Activated naive CD4-positive, alpha-beta T cell treated with anti-CD3 and anti-CD28 coated beads for 36 hours (primary cell): ENCODE measurements around the gene TJP1. TPM values are rescaled to one million over a fixed set of nuclear protein-coding genes. Genes with fewer than 3 reads are reported as not detected.
"Not testable (repeated sequence)": the region's sequence is repeated elsewhere in the genome, so short reads cannot be mapped to it uniquely, and the experiment has no call there.

ENCODE experiments used
- CTCF ChIA-PET: fragments of 350-600 bp; sonication (Branson Sonifier 250); formaldehyde crosslinking; loops from one replicate; lab custom pipeline; 2021; ENCODE audit warnings: antibody characterized with exemption; lab: Charles Lee
- DNase-seq: peaks from one replicate; pipeline ENCODE4 v3.0.0-alpha.2; 2020
- H3K27ac Mint-ChIP-seq: one replicate; pipeline ENCODE4 v1.8.0; 2021; ENCODE audit warnings: mild to moderate bottlenecking, mixed read lengths
- H3K27me3 Mint-ChIP-seq: one replicate; pipeline ENCODE4 v1.8.0; 2021; ENCODE audit warnings: low read depth, mixed read lengths
- H3K36me3 Mint-ChIP-seq: one replicate; pipeline ENCODE4 v1.8.0; 2021; ENCODE audit warnings: low read depth, mixed read lengths
- H3K4me1 Mint-ChIP-seq: one replicate; pipeline ENCODE4 v1.8.0; 2021; ENCODE audit warnings: low read depth, mixed read lengths
- H3K4me3 Mint-ChIP-seq: one replicate; pipeline ENCODE4 v1.8.0; 2021; ENCODE audit warnings: mild to moderate bottlenecking, moderate library complexity, mixed read lengths
- H3K9me3 Mint-ChIP-seq: one replicate; pipeline ENCODE4 v1.8.0; 2021; ENCODE audit warnings: mixed read lengths
- intact Hi-C: fragments of 100-400 bp; cut with micrococcal nuclease; formaldehyde crosslinking; loops from one replicate; pipeline ENCODE4 v1.15.1; 2023
- total RNA-seq, 2 experiments: library from RNA; stranded (reverse); gene quantifications; one replicate each; pipeline ENCODE4 v1.2.3, GENCODE V29; 2021

Gene TJP1
- total RNA-seq, 2 experiments from 2014 or later, result not detected

- H3K4me1 Mint-ChIP-seq, result no peaks in the 10 kb centered on the region
- intact Hi-C loops, result no loop called here
- no peak overlapping the region for H3K27ac Mint-ChIP-seq
- H3K9me3 Mint-ChIP-seq, result no peaks in the 10 kb centered on the region
- CTCF ChIA-PET, result no interaction called here
- DNase-seq, result no peak
- no peak overlapping the region for H3K4me3 Mint-ChIP-seq
- H3K36me3 Mint-ChIP-seq, result no peaks in the 10 kb centered on the region
- peaks cover 11% of the 10 kb centered on the region for H3K27me3 Mint-ChIP-seq
These were observed 90.4 kb downstream of the TJP1 start for GRCh38 chr15:29731865-29732264.

GRCh38 chr15:29730471-29730870 lies 91.8 kb downstream of the TJP1 start:
- not testable (repeated sequence) for H3K4me3 Mint-ChIP-seq

GRCh38 chr15:29728418-29728817 lies 93.8 kb downstream of the TJP1 start:
- CTCF ChIA-PET, result no interaction called here
- no peak for DNase-seq
- intact Hi-C loops, result no loop called here
- H3K27ac Mint-ChIP-seq, result no peak overlapping the region
- peaks cover 8% of the 10 kb centered on the region for H3K27me3 Mint-ChIP-seq
- peaks cover under 1% of the 10 kb centered on the region for H3K9me3 Mint-ChIP-seq
- H3K4me1 Mint-ChIP-seq, result no peaks in the 10 kb centered on the region
- H3K36me3 Mint-ChIP-seq, result no peaks in the 10 kb centered on the region
- H3K4me3 Mint-ChIP-seq, result no peak overlapping the region

More at GRCh38 chr15:29730471-29730870, 91.8 kb downstream of the TJP1 start:
- DNase-seq, H3K4me1 Mint-ChIP-seq, H3K36me3 Mint-ChIP-seq, H3K9me3 Mint-ChIP-seq, intact Hi-C loops, CTCF ChIA-PET, H3K27ac Mint-ChIP-seq: not testable (repeated sequence)
- H3K27me3 Mint-ChIP-seq, result peaks cover 11% of the 10 kb centered on the region

GRCh38 chr15:29727871-29728270 lies 94.4 kb downstream of the TJP1 start:
- DNase-seq, result no peak
- Mint-ChIP-seq H3K9me3 (peaks cover 6% of the 10 kb centered on the region), H3K27me3 (peaks cover 8% of the 10 kb centered on the region), H3K4me1 (no peaks in the 10 kb centered on the region), H3K4me3 (no peak overlapping the region), H3K27ac (no peak overlapping the region), H3K36me3 (no peaks in the 10 kb centered on the region)
- CTCF ChIA-PET, result no interaction called here
- intact Hi-C loops, result no loop called here

GRCh38 chr15:29726553-29726952 lies 95.7 kb downstream of the TJP1 start:
- H3K36me3 Mint-ChIP-seq, result peaks cover 2% of the 10 kb centered on the region
- H3K4me1 Mint-ChIP-seq, result no peaks in the 10 kb centered on the region
- H3K4me3 Mint-ChIP-seq, result no peak overlapping the region
- peaks cover 8% of the 10 kb centered on the region for H3K27me3 Mint-ChIP-seq
- no peak for DNase-seq
- H3K27ac Mint-ChIP-seq, result no peak overlapping the region
- peaks cover 17% of the 10 kb centered on the region for H3K9me3 Mint-ChIP-seq
- CTCF ChIA-PET, result no interaction called here
- intact Hi-C loops, result no loop called here

- peaks cover 4% of the 10 kb centered on the region for H3K36me3 Mint-ChIP-seq
- peaks cover 11% of the 10 kb centered on the region for H3K27me3 Mint-ChIP-seq
- DNase-seq, result no peak
- H3K9me3 Mint-ChIP-seq, result peaks cover 28% of the 10 kb centered on the region
- no peak overlapping the region for H3K27ac Mint-ChIP-seq
- CTCF ChIA-PET, result no interaction called here
- intact Hi-C loops, result no loop called here
- H3K4me3 Mint-ChIP-seq, result no peak overlapping the region
- no peaks in the 10 kb centered on the region for H3K4me1 Mint-ChIP-seq
These were observed 98.2 kb downstream of the TJP1 start for GRCh38 chr15:29724026-29724425.

- DNase-seq, result no peak
- Mint-ChIP-seq H3K27me3 (peaks cover 13% of the 10 kb centered on the region), H3K4me3 (no peak overlapping the region), H3K9me3 (no peaks in the 10 kb centered on the region), H3K36me3 (no peaks in the 10 kb centered on the region), H3K27ac (no peak overlapping the region), H3K4me1 (no peaks in the 10 kb centered on the region)
- CTCF ChIA-PET, result no interaction called here
- intact Hi-C loops, result no loop called here
These were observed 108.5 kb downstream of the TJP1 start for GRCh38 chr15:29713784-29714183.

GRCh38 chr15:29712149-29712885 lies 110.0 kb downstream of the TJP1 start:
- H3K4me1 Mint-ChIP-seq, result no peaks in the 10 kb centered on the region

GRCh38 chr15:29711531-29711930 lies 110.7 kb downstream of the TJP1 start:
- intact Hi-C loops, result no loop called here
- CTCF ChIA-PET, result no interaction called here

More at GRCh38 chr15:29712149-29712885, 110.0 kb downstream of the TJP1 start:
- no peaks in the 10 kb centered on the region for H3K9me3 Mint-ChIP-seq
- H3K27ac Mint-ChIP-seq, result no peak overlapping the region
- no peak for DNase-seq
- CTCF ChIA-PET, result no interaction called here
- H3K4me3 Mint-ChIP-seq, result no peak overlapping the region
- intact Hi-C loops, result no loop called here
- H3K36me3 Mint-ChIP-seq, result no peaks in the 10 kb centered on the region
- H3K27me3 Mint-ChIP-seq, result peaks cover 10% of the 10 kb centered on the region

GRCh38 chr15:29708519-29708918 lies 113.7 kb downstream of the TJP1 start:
- H3K9me3 Mint-ChIP-seq, result no peaks in the 10 kb centered on the region
- DNase-seq, result no peak
- no peaks in the 10 kb centered on the region for H3K4me1 Mint-ChIP-seq
- intact Hi-C loops, result no loop called here
- no peak overlapping the region for H3K4me3 Mint-ChIP-seq
- H3K36me3 Mint-ChIP-seq, result no peaks in the 10 kb centered on the region
- CTCF ChIA-PET, result no interaction called here
- peaks cover 10% of the 10 kb centered on the region for H3K27me3 Mint-ChIP-seq
- no peak overlapping the region for H3K27ac Mint-ChIP-seq

More at GRCh38 chr15:29711531-29711930, 110.7 kb downstream of the TJP1 start:
- H3K9me3 Mint-ChIP-seq, result no peaks in the 10 kb centered on the region
- no peak overlapping the region for H3K27ac Mint-ChIP-seq
- H3K4me3 Mint-ChIP-seq, result no peak overlapping the region
- H3K4me1 Mint-ChIP-seq, result no peaks in the 10 kb centered on the region
- peaks cover 10% of the 10 kb centered on the region for H3K27me3 Mint-ChIP-seq
- H3K36me3 Mint-ChIP-seq, result no peaks in the 10 kb centered on the region
- DNase-seq, result no peak

GRCh38 chr15:29704950-29705597 lies 117.2 kb downstream of the TJP1 start:
- Mint-ChIP-seq H3K9me3 (no peaks in the 10 kb centered on the region), H3K36me3 (no peaks in the 10 kb centered on the region), H3K27ac (no peak overlapping the region), H3K4me3 (no peak overlapping the region), H3K27me3 (peaks cover 8% of the 10 kb centered on the region), H3K4me1 (no peaks in the 10 kb centered on the region)
- CTCF ChIA-PET, result no interaction called here
- no peak for DNase-seq
- intact Hi-C loops, result no loop called here

- no peaks in the 10 kb centered on the region for H3K36me3 Mint-ChIP-seq
- H3K4me3 Mint-ChIP-seq, result no peak overlapping the region
- CTCF ChIA-PET, result no interaction called here
- H3K4me1 Mint-ChIP-seq, result no peaks in the 10 kb centered on the region
- H3K27me3 Mint-ChIP-seq, result peaks cover 4% of the 10 kb centered on the region
- intact Hi-C loops, result no loop called here
- DNase-seq, result no peak
- H3K27ac Mint-ChIP-seq, result no peak overlapping the region
- H3K9me3 Mint-ChIP-seq, result no peaks in the 10 kb centered on the region
These were observed 121.1 kb downstream of the TJP1 start for GRCh38 chr15:29701151-29701550.

GRCh38 chr15:29700296-29700695 lies 122.0 kb downstream of the TJP1 start:
- Mint-ChIP-seq H3K27ac (no peak overlapping the region), H3K4me3 (no peak overlapping the region), H3K9me3 (no peaks in the 10 kb centered on the region), H3K27me3 (peaks cover 4% of the 10 kb centered on the region), H3K36me3 (no peaks in the 10 kb centered on the region), H3K4me1 (no peaks in the 10 kb centered on the region)
- DNase-seq, result no peak
- CTCF ChIA-PET, result no interaction called here
- intact Hi-C loops, result no loop called here
